Body of pancreas (tissue), 4 donors: ENCODE results near the gene PKLR.

Experiments used
- POLR2A ChIP-seq, 3 donors: fragments of 450-650 bp; IDR thresholded peaks; one replicate each; pipeline ENCODE4 v1.6.1; 2016; ENCODE audit warnings: antibody characterized with exemption in 3 of 3, mild to moderate bottlenecking in 2 of 3
- TF ChIP-seq, protein P1 (sequence below), 7 experiments: fragments of 450-650 bp in 4 of 7; fragments of 200-600 bp in 3 of 7; sonication (generic) in 3 of 7; IDR thresholded peaks; one replicate each; pipeline ENCODE4 v1.5.1; 2016 to 2019; ENCODE audit warnings: antibody characterized with exemption in 7 of 7

DNA sequence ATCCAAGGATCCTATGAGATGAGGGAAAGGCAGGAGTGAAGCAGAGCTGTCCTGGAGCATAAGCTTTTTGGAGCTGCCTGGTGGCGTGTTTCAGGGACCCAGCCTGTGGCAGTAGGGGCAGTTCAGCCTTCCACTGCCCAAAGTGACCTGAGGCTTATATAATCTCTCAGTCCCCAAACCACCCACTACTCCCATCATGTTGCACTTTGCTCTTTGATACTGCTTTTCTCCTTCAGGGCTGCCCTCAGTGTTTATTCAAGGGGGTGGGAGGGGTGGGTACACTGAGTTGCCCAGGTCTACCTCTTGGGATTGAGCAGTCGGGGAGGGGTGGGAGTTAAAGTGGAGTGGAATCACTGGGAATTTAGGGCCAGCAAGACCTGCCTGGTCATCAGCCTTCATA is 14.7 kb downstream of the PKLR start:
- TF ChIP-seq, protein P1, sequence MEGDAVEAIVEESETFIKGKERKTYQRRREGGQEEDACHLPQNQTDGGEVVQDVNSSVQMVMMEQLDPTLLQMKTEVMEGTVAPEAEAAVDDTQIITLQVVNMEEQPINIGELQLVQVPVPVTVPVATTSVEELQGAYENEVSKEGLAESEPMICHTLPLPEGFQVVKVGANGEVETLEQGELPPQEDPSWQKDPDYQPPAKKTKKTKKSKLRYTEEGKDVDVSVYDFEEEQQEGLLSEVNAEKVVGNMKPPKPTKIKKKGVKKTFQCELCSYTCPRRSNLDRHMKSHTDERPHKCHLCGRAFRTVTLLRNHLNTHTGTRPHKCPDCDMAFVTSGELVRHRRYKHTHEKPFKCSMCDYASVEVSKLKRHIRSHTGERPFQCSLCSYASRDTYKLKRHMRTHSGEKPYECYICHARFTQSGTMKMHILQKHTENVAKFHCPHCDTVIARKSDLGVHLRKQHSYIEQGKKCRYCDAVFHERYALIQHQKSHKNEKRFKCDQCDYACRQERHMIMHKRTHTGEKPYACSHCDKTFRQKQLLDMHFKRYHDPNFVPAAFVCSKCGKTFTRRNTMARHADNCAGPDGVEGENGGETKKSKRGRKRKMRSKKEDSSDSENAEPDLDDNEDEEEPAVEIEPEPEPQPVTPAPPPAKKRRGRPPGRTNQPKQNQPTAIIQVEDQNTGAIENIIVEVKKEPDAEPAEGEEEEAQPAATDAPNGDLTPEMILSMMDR (IDR thresholded peaks at IDR 0.05) = no peak
- TF ChIP-seq POLR2A (IDR thresholded peaks at IDR 0.05) = no peak
